Fibroblast of peridontal ligament (primary cell): ENCODE data around the gene ATXN7.

ENCODE experiments used
- DNase-seq: peaks from one replicate; pipeline ENCODE4 v3.0.0-alpha.2; 2010; ENCODE audit errors: extremely low read depth

ATXN7 gene

DNA sequence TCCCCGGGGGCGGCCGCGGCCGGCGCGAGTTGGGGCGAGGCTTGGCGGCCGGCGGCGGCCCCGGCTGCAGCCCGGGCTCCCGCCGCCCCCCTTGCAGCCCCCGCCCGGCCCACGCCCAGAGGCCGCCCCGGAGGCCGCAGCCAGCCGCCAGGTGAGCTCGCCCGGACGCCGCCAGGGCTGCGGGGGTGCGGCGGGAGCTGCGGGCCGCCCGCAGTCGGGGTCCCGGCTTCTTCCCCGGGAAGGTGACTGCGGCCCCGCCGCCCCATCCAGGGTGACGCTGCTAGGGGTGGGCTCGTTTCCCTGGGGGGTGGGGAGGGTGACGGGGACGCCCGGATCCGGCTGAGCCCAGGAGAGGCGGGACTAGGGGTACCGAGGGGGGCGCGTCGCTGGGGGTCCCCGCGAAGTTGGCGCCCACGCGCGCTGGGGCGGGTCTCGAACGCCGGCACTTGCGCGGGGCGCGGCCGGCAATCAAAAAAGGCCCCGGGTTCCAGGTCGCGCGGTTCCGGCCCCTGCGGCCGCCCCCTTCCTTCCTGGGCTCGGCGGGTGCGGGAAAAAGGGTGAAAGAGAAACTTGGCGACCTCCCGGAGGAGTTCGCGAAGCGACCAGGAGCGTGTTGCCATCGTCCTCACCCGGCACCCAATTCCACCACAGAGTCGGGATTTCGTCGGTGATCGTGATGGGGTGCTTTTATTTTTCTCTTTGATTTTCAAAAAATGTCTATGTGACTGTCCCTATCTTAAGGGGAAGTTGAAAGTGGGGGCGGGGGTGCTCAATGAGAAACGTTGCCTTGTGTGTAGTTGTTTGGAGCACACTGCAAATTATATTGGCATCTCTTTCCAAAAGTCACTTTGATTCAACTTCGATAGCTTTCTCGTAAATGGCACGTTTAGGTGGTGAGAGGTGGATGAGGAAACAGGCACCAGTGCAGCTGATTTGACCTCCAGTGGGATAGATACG, 619 bp downstream of the ATXN7 start:
- peak; percentile 27 for DNase-seq

DNA sequence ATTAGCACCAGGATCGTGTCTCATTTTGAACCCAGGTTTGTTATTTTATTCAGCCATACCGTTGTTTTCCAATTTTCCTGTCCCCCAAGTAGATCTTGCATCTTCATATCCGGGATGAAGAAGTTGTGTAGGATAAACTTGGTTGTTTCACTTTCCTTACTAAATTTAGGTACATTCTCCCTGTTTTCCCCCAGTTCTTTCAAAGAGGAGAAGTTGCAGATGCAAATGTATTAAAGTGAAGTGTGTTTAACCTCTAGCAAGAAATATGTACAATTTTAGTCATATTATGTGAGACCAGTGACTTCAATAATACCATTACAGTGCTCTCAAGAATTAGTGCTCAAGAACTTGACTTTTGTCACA, 1.3 kb downstream of the ATXN7 start:
- DNase-seq: no peak

DNA sequence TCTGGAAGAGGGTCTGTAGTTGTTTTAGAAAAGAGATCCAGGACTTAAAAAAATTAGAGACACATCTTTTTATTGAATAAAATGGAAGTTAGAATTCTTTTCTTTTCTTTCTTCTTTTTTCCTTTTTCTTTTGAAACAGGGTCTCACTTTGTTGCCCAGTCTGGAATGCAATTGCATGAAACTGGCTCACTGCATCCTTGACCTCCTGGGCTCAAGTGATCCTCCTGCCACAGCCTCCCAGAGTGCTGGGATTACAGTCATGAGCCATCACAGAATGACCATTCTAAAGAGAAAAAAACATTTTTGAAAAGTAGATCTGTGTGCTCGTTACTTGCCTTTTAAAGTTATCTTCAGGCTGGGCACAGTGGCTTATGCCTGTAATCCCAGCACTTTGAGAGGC, 3.6 kb downstream of the ATXN7 start:
- DNase-seq: no peak

DNA sequence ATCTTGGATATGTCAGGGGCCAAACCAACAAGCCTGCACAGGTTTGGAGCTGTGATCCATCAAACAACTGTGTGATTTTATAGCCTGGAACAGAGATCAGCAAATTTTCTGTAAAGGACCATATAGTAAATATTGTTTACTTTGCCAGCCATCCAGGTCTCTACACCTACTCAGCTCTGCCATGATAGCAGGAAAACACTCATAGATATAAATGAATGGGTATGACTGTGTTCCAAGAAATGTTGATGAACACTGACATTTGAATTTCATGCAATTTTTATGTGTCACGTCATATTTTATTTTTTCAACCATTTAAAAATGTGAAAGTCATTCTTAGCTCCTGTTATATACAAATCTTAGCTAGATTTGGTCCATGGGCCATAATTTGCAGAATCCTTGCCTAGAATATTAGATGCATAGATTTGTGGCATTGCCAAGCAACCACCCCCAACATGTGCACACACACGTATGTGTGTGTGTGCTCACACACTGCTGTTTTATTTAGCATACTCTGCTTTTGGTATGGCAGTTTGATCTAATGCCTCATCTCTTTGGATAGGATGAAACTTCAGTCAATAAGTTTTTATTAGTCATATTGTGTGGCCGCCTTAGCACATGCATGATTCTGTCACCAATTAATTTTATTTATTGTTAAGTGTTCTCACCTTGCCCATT, 6.4 kb downstream of the ATXN7 start:
- no peak for DNase-seq

DNA sequence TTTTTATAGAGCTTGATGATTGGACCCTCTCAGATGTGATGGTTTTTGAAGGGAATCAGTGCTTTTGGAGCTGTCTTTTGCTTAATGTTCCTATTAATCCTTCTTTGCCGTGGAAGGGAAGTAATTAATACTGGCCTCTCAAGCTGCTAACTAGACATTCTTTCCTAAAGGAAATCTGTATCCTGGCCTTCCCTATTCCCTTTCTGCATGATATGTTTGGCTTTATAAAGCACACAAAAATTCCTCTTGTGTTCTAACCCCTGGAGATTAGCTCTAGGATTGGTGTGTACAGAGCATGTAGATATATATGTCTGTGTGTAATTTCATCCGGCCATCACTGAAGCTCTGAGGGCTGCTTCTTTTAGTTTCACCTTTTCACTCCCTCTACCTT, 6.9 kb downstream of the ATXN7 start:
- no peak for DNase-seq

DNA sequence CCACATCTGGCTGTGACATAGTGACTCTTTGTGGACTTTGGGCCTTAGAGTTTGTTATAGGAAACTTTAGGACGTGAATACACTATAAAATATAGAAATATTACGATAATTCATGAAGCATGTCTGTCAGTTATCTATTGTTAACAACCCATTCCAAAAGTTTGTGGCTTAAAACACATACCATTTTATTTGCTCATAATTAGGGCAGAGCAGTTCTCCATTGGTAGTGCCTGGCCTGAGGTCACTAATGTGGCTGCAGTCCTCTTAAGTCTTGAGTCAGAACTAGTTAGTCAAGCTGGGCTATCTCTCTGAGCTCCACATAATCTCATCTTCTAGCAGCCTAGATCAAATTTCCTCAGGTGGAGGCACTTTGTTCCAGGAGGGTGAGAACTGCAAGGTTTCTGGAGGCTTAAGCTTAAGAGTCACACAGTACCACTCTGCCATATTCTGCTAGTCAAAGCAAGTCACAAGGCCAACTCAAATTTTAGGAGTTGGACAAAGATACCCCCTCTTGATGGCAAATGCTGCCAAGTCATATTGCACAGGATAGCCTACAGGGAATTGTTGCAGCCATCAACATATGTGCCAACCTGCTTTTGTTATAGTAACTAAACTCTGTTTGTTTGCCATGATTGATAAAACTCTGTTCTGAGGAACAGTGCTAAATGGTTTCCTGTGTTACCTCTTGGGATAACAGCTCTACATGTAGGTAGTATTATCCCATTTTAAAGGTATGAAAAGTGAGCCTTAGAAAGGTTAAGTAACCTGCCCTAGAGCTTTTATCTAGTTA, 8.7 kb downstream of the ATXN7 start:
- peak; percentile 72 for DNase-seq

DNA sequence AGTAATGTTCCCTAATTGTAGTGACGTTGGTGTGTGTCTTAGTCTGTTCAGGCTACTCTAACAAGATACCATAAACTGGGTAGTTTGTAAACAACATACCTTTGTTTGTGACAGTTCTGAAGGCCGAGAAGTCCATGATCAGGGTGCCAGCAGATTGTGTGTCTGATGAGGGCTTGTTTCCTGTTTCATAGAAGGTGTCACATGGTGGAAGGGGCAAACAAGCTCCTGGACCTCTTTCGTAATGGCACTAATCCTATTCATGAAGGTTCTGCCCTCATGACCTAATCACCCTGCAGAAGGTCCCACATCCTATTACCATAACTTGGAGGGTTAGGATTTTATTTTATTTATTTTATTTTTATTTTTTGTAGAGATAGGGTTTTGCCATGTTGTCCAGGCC, 11.1 kb downstream of the ATXN7 start:
- no peak for DNase-seq

DNA sequence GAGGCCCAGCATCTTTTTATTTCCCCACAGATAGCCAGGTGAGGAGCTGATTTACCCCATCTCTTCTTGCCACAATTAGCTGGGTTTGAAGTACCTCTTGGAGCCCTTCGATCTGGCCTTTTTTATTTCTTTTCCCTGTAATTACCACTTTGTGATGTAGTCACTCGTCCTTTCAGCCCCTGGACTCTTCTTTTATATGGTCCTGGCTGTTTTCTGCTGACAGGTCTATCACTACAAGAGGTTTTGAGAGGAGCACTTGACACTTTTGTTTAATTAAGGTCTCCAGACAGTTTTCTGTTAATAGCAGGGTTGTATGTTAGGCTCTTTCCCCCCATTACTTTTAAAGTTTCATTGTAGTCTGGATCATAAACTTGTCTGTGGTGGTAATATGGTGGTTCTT, 11.8 kb downstream of the ATXN7 start:
- no peak for DNase-seq

DNA sequence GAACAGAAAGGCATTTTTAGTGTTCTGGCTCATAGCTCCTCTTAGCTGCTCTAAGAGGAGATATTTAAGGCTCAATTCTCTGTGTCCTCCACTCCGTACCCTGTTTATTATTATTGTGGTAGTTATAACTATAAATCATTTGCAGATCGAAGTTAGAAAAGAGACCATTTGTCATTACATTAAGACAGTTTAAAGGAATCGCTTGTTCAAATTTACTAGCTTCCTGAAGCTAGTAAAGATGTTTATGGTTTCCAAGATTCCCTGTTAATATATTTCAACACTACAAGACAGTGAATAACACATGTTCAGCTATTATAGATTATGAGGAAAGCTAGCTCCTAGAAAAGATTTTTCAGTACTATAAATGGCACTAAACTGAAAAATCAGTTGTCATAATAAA, 12.6 kb downstream of the ATXN7 start:
- no peak for DNase-seq

DNA sequence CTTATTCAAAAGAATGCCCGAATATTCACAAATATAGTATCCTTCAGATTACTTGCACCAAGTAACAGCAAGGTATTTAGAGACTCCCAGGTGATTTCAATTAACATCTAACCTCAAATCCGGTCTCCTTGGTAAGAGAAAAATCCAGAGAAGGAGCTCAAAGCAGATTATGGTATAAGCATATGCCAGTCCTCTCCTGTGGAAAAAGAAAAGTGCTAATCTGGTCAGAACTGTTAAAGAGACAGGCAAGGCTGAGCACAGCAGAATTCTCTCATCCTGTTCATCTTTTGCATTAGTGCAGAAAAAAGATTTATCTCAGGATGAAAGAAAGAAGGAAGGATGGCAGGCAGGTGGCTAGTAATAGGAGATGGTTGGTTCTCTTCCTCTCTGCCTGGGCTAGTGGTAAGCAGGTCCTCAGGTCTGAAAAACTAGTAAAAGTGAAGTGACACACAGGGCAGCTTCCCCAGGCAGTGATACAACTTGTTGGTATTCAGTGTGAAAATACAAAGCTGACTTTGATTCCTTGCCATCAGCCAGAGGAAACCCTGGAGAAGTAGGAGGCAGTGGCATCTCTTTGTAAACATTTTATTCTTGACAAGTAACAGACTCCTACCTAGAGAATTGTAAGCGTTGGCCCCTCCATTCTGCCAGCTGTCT, 14.2 kb downstream of the ATXN7 start:
- peak; percentile 16 for DNase-seq

DNA sequence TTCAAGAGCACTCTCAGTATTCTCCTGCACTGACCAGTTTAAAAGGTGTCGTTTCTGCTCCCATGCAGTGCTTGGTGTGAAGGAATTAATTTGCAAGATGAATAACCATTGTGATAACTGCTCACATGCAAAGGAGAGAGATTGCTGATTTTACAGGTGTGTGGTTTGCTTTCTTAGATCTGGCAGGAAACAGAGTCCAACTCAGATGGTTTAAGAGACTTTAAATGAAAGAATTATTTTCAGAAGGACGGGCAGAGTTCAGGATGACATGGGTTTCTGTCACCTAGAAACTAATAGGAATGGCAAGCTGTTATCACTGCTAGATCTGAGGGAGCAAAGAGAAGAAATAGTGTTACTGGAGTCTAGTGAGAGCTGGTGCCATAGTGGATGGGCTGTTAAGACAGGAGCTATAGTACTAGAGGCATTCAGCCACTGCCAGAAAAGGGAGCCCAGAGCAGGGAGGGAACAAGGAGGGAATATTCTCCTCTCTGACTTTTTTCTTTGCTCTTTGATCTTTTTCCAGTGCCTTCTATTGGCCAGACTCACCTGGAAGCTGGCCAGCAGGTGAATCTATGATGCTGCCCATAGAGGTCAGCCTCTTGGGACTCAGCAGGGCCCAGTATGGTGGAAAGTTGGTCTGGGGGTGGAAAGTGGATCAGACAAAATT, 14.9 kb downstream of the ATXN7 start:
- no peak for DNase-seq

DNA sequence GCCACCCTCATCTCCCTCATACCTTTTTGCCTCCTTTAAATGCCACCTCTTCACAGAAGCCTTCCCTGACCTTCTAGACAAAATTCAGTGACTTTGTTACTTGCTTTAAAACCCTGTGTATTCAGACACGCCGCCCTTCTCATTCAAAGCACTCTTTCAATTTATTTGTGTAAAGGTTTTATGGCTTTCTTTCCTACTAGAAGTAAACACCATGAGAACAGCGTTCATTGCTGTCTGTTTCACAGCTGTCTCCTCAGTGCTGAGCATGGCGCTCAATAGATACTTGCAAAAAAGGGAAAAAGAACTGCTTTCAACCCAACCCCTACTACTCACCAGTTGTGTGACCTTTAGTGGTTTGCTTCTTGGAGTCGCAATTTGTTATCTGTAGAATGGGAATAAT, 17.0 kb downstream of the ATXN7 start:
- no peak for DNase-seq

DNA sequence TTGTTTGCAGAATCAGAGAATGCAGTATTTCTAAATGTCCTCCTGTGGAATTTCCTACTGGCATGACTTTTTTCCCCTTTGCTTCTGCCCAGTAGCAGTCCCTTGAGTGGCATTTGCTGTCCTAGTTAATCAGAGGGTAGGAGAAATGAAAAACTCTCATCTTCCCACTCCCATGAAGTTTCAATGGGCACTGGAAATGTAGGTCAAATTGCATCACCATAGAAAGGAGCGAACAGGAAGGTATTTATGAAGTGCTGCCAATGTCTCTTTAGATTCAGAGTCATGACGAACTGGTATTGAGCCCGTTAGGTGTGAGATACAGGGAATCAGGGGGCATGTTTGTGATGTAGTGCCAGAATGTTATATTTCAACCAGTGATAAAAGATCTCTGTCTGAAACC, 23.2 kb downstream of the ATXN7 start:
- DNase-seq: no peak

DNA sequence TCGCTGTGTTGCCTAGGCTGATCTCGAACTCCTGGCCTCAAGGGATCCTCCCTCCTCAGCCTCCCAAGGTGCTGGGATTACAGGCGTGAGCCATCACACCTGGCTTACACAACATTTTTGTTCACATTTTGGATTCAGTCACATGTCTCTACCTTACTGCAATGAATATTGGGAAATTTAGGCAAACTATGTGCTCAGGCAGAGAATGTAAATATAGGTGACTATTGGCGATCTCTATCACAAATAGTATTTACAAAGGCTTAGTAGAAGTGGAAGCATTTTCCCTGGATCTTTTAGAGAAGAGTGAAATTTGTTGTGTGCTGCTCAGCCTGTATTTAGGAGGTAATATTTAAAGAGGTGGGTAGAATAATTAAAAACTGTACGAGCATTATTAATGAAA, 27.9 kb downstream of the ATXN7 start:
- no peak for DNase-seq

DNA sequence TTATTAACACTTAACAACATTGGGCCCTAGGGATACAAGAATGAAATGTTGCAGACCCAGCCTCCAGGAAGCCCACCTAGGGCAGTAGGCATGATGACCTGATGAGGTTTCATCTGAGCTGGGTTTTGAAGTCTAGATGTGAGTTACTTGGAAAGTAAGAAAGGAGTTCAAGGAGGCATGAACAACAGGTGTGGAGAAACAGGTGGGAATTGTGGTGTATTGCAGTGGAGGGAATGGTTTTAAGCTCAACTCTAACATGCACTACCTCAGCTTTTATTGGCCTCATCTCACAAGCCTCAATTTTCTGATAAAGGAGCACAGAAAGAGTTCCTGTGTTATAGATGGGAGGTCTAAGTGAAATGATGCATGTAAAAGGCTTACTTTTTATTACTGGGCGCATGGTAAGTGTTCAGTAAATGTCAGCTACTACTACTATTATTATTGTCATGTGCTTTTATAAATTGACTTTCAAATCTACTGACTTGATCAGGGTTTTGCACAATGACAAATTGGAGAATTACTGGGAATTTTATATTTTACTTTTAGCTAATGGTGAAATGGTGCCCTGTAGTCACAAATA, 29.2 kb downstream of the ATXN7 start:
- DNase-seq: no peak

DNA sequence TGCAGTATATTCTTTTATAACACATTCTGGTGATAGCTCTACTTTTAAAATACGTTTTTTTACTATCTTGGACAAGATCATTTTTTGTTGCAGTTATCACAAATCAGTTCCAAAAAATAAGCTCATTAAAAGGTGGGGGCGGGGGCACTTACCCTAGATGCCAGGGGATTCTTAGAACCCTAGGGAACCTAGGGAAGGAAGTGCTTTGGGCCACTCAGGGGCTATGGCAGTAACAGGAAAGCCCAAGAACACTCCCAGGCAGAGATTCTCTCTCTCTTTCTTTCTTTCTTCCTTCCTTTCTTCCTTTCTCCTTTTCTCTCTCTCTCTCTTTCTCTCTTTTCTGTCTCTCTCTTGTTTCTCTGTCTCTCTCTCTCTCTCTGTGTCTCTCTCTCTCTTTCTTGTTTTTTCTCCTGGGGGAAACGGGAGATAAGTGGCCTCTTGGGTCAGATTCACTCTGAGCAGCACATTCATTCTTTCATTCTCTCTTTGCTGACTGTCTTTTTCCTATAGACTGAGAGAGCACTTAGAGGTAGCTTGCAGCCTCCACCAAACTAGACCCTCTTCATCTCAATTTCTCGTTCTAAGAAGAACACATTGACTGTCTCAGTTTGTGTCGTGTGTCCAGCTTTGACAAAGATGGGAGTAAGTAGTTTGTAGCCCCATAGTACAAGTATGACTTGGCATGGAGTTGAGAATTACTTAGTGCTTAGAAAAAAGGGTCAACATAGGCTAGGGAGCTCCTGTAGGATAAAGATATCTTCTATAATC, 31.9 kb downstream of the ATXN7 start:
- DNase-seq: no peak

DNA sequence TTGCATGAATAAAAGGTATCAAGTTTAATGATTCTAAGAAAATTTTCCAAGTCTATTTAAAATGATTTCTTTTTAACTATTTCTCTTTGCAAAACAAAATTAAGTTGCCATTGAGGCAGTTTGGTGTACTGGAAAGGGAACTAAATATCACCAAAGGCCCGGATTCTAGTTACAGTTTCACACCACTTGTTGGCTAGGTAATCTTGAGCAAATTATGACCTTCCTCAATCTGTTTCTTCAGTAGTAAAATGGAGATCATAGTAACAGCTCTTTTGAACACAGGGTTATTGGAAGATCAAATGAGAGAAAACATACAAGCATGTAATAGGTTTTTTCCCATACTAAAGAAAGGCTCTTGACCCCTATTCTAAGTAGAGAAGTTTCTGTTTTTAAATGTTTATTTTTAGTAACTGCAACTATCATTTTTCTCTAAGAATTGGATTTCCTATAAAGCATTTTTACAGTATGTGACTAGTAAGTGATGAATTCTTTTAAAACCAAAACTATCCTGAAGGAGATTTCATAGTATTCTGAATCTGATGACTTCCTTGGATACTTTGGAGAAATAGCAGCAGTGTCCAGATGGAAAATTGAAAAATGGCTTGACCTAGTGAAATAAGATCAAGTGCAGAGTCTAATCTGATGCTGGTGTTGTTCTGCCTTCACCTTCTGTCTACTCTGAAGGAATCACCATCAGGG, 32.8 kb downstream of the ATXN7 start:
- DNase-seq: peak; percentile 63

DNA sequence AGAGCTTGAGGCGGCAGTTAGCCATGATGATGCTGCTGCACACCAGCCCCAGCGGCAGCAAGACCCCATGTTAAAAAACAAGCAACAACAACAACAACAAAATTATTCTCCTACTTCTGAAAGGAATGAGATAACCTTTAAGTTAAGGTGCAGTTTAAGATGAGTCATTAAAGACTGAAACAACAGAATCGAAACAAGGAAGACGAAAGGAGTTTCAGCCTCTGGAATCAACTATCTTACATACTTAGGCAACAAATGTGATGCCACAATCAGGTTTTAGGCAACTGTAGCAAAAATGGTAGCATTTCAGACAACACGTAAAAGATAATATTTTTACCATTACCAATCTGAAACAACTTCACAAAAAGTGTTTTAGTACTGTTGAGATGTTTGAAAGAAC, 36.3 kb downstream of the ATXN7 start:
- no peak for DNase-seq

DNA sequence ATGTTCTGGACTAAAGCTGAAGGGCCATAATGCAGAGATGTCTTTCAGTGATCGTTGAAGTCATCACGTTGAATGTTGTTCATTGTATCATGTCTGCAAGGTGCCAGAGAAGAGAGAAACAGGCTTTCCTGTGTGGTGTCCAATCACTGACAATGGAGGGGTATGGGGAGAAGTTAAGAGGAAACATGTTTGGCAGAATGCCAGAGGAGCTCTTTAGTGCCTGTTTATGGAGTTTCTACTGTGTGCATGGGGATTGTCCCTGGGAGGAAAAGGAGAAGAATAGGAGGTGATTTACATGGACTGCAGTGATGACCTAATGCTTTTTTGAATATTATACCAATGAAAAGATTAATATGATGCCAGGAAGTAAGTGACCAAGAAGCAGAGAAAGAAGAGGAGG, 36.8 kb downstream of the ATXN7 start:
- DNase-seq: no peak
